Mucosa of gallbladder (tissue), 1 donor: ENCODE data around the gene TCF12. TPM values are rescaled to one million over a fixed set of nuclear protein-coding genes. Genes with fewer than 3 reads are reported as not detected.
"Not testable (repeated sequence)": the region's sequence is repeated elsewhere in the genome, so short reads cannot be mapped to it uniquely, and the experiment has no call there.

Experiments
- DNase-seq: peaks from one replicate; pipeline ENCODE4 v3.0.0-alpha.2; 2020; ENCODE audit warnings: low spot score
- total RNA-seq: library from RNA; stranded (reverse); gene quantifications from one replicate; pipeline ENCODE4 v1.2.1, GENCODE V29; 2021
- donor health status: DM: no; HTN: no; CAD: no.

The TCF12 gene
- total RNA-seq, 1 donor from 2014 or later = 112 TPM

- no peak for DNase-seq
These were observed 173.8 kb downstream of the TCF12 start for GRCh38 chr15:57092252-57092651.

GRCh38 chr15:57094321-57095257 is 176.1 kb downstream of the TCF12 start:
- DNase-seq = no peak

DNA sequence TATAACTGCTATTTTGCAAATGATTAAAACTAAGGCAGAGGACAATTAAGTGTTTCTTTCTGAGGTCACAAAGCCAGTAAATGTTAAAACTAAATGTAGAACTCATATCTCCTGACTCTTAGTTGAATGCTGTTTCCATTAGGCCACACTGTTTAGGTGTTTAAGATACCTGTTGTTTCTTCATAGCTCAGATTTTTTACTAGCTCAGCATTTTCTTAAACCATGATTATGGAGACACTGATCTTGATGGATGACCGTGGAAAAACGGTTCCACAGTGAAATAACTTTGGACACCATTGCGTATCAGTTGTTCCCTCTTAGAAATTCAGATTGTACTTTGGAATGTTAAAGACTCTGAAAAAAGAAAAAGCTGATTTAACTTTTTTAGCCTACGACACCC is 177.5 kb downstream of the TCF12 start:
- no peak for DNase-seq

- DNase-seq = no peak
These were observed 178.8 kb downstream of the TCF12 start for GRCh38 chr15:57097246-57097645.

- not testable (repeated sequence) for DNase-seq
These were observed 179.6 kb downstream of the TCF12 start for GRCh38 chr15:57097919-57098543.

DNA sequence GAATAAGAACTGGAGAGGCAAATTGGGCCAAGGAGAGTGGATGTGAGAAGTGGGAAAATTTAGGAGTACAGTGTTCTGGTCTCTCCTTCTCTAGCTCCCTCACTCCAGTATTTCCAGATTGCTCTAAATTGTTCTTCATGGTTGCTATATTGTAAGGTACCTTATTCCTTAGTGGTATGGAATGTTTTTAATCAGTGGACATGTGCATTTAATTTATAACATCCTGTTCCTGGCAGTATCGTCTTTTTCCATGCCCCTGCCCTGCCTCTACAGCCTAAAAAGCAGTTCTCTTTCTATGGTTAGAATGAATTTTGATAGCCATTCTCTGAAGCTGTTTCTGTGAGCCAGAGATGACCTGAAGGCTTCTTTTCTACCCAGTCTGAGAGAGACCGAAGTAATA is 180.5 kb downstream of the TCF12 start:
- no peak for DNase-seq

DNA sequence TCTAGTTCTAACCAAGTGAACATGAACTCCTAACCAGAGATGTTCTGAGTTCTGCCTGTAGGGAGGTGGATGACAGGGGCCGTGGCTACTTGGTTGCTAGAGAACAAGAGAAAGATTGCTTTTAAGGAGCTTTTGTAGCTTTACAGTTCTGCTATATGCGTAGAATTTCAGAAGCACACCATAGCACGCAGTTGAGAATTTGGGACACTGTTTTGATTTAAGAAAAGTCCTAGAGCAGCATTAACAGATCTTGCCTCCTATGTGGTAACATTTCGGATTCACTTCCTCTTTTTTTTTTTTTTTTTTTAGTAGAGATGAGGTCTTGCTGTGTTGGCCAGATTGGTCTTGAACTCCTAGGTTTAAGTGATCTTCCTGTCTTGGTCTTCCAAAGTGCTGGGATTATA is 181.7 kb downstream of the TCF12 start:
- no peak for DNase-seq

GRCh38 chr15:57102858-57103257 is 184.4 kb downstream of the TCF12 start:
- no peak for DNase-seq

DNA sequence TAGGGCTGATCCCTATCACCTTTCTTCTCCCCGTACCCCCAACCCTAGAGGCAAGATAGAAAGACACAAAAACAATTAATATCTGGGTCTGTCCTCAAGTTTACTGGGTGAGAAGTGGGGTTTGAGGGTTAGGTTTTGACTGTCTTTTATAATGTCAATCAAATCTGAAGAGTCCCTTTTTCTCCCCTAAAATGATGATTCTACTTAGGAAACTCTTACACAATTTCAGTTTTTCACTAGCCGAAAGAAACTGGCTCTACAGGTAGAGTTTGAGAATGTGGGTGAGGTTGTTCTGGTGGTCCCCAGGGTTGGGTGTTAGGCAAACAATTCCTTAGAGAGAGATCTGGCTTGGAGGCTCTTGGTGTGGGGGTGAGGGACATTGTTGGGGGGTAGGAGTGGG is 189.9 kb downstream of the TCF12 start:
- no peak for DNase-seq

- DNase-seq = no peak
These were observed 190.6 kb downstream of the TCF12 start for GRCh38 chr15:57109005-57109404.

GRCh38 chr15:57111002-57111401 is 192.6 kb downstream of the TCF12 start:
- DNase-seq = no peak

DNA sequence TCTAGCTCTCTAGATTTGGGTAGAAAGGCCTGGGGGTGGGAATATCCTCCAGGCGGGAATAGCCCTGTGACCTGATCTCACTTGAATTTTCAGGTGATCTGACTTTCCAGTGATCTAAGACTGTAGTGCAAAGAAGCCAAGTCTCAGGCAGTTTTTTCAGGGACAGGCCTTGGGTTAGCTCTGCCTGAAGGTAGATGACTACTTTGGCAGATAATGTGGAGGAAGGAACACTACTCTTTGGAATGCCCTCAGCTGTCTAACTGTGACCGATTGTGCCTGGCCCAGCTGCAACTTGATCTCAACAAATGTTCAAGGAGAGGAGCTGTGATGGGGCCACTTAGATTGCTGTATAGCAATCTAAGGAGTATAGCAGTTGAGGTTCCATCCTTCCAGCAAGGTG is 193.7 kb downstream of the TCF12 start:
- no peak for DNase-seq

GRCh38 chr15:57114070-57114469 is 195.6 kb downstream of the TCF12 start:
- DNase-seq = peak; percentile 58

DNA sequence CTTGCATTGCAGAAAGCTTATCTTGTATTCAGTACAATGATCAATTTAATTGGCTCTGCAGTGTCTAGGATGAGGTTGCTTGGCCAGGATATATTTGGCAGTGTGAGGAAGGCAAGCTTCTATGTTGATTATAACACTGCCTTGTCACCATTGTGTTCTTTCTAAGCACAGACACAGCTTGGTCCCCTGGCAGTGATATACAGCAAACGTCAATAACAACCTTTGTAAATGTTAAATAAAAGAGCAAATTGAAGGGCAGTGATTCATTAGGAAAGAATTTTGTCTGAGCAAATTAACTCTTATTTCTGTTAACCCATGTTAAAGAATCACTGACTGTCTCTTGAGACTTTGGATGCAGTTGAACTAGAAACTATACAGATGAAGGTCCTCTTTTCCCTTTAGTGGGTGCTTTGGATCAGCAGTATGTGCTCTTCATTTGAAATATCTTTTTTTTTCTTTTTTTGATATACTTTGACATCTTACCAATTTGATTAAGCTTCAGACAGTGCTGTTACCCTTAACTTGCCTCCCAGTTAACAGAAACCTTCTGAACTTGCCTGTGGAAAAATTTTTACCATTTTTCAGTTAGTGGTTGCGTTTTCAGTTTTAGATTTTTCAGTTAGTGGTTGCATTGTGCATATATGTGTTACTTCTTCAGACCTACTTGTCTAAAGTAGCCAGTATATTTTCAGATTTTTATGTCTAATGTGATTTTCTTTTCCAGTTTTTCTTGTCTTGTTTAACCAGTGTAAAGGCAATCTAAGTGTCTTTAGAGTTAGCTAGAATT is 199.8 kb downstream of the TCF12 start:
- DNase-seq = peak; percentile 56

DNA sequence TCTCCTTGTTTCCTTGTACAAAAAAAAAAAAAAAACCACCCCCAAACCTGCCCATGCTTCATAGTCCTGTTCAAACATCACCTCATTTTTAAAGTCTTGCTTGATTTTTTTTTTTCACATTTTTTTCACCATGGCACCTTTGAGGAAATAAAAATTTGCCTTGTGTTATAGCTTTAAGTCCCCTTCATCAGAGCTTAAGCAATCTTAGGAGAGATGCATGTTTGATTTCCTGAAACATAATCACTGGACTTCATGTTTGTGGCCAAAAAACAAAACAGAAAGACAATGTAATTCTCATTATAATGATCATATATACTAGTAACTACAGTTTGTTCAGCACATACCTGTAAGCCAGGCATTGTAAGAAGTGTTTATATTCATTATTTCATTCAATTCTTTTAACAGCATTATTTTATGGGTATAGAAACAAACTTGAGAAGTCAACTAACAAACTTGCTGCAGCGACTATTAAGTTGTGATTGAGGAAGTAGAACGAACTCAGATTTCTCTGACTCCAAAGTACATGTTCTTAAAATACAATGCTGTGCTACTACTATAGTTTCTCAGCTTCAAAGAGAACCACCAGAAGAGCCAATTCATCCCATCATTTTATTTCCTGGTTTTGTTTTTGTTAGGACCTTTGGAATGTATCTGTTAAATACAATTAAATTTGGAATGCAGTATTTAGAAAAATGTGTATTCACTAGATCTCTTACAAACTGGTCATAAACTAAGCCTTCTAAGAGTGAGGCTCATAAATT is 203.8 kb downstream of the TCF12 start:
- DNase-seq = no peak

DNA sequence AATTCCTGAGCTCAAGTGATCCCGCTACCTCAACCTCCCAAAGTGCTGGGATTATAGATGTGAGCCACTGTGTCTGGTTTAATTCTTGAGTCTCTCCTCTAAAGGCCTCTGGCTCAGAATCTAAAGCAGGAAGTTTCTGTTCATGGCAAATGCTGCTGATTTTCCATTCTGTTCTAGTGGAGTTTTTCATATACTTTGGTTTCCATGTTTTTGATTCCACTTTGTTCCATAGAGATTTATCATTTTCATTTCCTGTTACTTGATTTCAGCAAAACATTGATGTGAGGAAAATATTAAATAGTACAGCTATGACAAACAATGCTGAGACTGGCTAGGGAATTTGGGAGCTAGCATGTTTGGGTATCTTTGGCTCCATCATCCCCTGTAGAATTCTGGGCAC is 205.6 kb downstream of the TCF12 start:
- DNase-seq = no peak

- DNase-seq = no peak
These were observed 210.6 kb downstream of the TCF12 start for GRCh38 chr15:57129064-57129463.

DNA sequence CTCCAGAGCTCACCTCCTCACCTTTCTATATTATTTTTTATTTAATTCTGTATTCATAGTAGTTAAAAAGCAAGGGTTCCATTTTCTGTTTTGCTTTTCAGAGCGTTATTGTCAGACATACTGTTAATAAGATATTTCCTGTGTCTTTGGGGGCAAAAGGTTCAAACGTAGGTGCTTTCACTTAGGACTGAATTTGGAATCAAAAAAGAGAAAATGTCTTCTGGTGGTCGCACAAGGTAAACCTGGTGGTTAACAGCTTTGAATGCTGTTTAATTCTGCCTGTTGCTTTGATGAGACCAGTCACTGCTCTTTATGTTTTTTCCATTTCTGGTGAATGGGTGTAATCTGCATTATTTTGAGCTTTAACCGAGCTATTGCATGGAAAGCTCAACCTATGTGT is 212.5 kb downstream of the TCF12 start:
- no peak for DNase-seq

- peak; percentile 36 for DNase-seq
These were observed 214.9 kb downstream of the TCF12 start for GRCh38 chr15:57133127-57133968.

GRCh38 chr15:57134071-57134605 is 215.7 kb downstream of the TCF12 start:
- no peak for DNase-seq
